Measurements from ENCODE around the gene LYG1. TPM values are rescaled to one million over a fixed set of nuclear protein-coding genes. Genes with fewer than 3 reads are reported as not detected.
A peak's percentile ranks its signal among the peaks of the same experiment; 100 is the strongest.
"Not testable (repeated sequence)": the region's sequence is repeated elsewhere in the genome, so short reads cannot be mapped to it uniquely, and the experiment has no call there.

Gene LYG1
- total RNA-seq, 1 experiment from 2014 or later: 0.93 TPM

- BruUV-seq (replicated peaks): no TSS peak
- H3K4me3 Mint-ChIP-seq (ENCODE audit: unreplicated experiment): no peak overlapping the region
- Histone ChIP-seq H3K36me3 (ENCODE audit: control insufficient read depth, insufficient read depth, low read length) (no peaks in the 10 kb centered on the region), H3K4me3 (ENCODE audit: low read depth, low read length) (no peak overlapping the region), H3K9me3 (no peaks in the 10 kb centered on the region), H3K27me3 (replicated peaks; ENCODE audit: control insufficient read depth, insufficient read depth, low read length) (no peaks in the 10 kb centered on the region), H3K4me1 (peaks cover 9% of the 10 kb centered on the region)
- no peak overlapping the region for H3K27ac Mint-ChIP-seq (ENCODE audit: unreplicated experiment)
- CTCF ChIA-PET: no interaction called here
- no peaks in the 10 kb centered on the region for H3K9me3 Mint-ChIP-seq (ENCODE audit: unreplicated experiment)
- peaks cover 20% of the 10 kb centered on the region for H3K36me3 Mint-ChIP-seq (ENCODE audit: insufficient read depth, unreplicated experiment)
- H3K27me3 Mint-ChIP-seq (ENCODE audit: insufficient read depth, unreplicated experiment): no peaks in the 10 kb centered on the region
- intact Hi-C loops (cut with micrococcal nuclease; ENCODE audit: unreplicated experiment): no loop called here
- no peak for TF ChIP-seq CTCF (IDR thresholded peaks at IDR 0.05; ENCODE audit: insufficient read depth in 1 of 2, low read depth in 1 of 2, low read length in 1 of 2, severe bottlenecking in 1 of 2, unreplicated experiment in 1 of 2)
- DNase-seq: no peak
- POLR2A ChIA-PET: no interaction called here
- peaks cover 12% of the 10 kb centered on the region for H3K4me1 Mint-ChIP-seq (ENCODE audit: low read depth, unreplicated experiment)
Measured at GRCh38 chr2:99346218-99346617, 45.2 kb upstream of the LYG1 start.

- peak in 1 of 2 experiments; percentile 4 for DNase-seq
- H3K4me3 ChIP-seq (ENCODE audit: low read depth, low read length); H3K4me1 Mint-ChIP-seq (ENCODE audit: low read depth, unreplicated experiment); CTCF ChIA-PET; H3K27me3 Mint-ChIP-seq (ENCODE audit: insufficient read depth, unreplicated experiment); H3K36me3 ChIP-seq (ENCODE audit: control insufficient read depth, insufficient read depth, low read length); POLR2A ChIA-PET; H3K9me3 ChIP-seq; H3K4me3 Mint-ChIP-seq (ENCODE audit: unreplicated experiment); intact Hi-C loops (cut with micrococcal nuclease; ENCODE audit: unreplicated experiment); H3K9me3 Mint-ChIP-seq (ENCODE audit: unreplicated experiment); BruUV-seq (replicated peaks); H3K27me3 ChIP-seq (replicated peaks; ENCODE audit: control insufficient read depth, insufficient read depth, low read length): not testable (repeated sequence)
- peaks cover 20% of the 10 kb centered on the region for H3K36me3 Mint-ChIP-seq (ENCODE audit: insufficient read depth, unreplicated experiment)
- H3K4me1 ChIP-seq: peaks cover 16% of the 10 kb centered on the region
- peak overlapping the region; percentile 75 for H3K27ac Mint-ChIP-seq (ENCODE audit: unreplicated experiment)
Measured at GRCh38 chr2:99345446-99345845, 44.4 kb upstream of the LYG1 start.

GRCh38 chr2:99342536-99342935 is 41.5 kb upstream of the LYG1 start:
- POLR2A ChIA-PET: no interaction called here

More at GRCh38 chr2:99342536-99342935, 41.5 kb upstream of the LYG1 start:
- DNase-seq: no peak
- H3K4me3 ChIP-seq (ENCODE audit: low read depth, low read length): no peak overlapping the region
- no peak for TF ChIP-seq CTCF (IDR thresholded peaks at IDR 0.05; ENCODE audit: insufficient read depth in 1 of 2, low read depth in 1 of 2, low read length in 1 of 2, severe bottlenecking in 1 of 2, unreplicated experiment in 1 of 2)
- no peak overlapping the region for H3K27ac Mint-ChIP-seq (ENCODE audit: unreplicated experiment)
- H3K9me3 ChIP-seq: no peaks in the 10 kb centered on the region
- no peaks in the 10 kb centered on the region for H3K4me1 Mint-ChIP-seq (ENCODE audit: low read depth, unreplicated experiment)
- H3K27me3 Mint-ChIP-seq (ENCODE audit: insufficient read depth, unreplicated experiment): no peaks in the 10 kb centered on the region
- no TSS peak for BruUV-seq (replicated peaks)
- intact Hi-C loops (cut with micrococcal nuclease; ENCODE audit: unreplicated experiment): no loop called here
- H3K9me3 Mint-ChIP-seq (ENCODE audit: unreplicated experiment): no peaks in the 10 kb centered on the region
- H3K36me3 ChIP-seq (ENCODE audit: control insufficient read depth, insufficient read depth, low read length): no peaks in the 10 kb centered on the region; the same call in 1 of the 2 replicates
- peaks cover 20% of the 10 kb centered on the region for H3K36me3 Mint-ChIP-seq (ENCODE audit: insufficient read depth, unreplicated experiment)
- H3K4me3 Mint-ChIP-seq (ENCODE audit: unreplicated experiment): no peak overlapping the region
- CTCF ChIA-PET: no interaction called here
- H3K4me1 ChIP-seq: peaks cover 24% of the 10 kb centered on the region
- H3K27me3 ChIP-seq (replicated peaks; ENCODE audit: control insufficient read depth, insufficient read depth, low read length): no peaks in the 10 kb centered on the region

All from Caco-2 (cell line).